Measurements from ENCODE around the gene C11orf97.

GRCh38 chr11:94481342-94481741 lies 30.9 kb upstream of the C11orf97 start:
- TF ChIP-seq, protein P1, sequence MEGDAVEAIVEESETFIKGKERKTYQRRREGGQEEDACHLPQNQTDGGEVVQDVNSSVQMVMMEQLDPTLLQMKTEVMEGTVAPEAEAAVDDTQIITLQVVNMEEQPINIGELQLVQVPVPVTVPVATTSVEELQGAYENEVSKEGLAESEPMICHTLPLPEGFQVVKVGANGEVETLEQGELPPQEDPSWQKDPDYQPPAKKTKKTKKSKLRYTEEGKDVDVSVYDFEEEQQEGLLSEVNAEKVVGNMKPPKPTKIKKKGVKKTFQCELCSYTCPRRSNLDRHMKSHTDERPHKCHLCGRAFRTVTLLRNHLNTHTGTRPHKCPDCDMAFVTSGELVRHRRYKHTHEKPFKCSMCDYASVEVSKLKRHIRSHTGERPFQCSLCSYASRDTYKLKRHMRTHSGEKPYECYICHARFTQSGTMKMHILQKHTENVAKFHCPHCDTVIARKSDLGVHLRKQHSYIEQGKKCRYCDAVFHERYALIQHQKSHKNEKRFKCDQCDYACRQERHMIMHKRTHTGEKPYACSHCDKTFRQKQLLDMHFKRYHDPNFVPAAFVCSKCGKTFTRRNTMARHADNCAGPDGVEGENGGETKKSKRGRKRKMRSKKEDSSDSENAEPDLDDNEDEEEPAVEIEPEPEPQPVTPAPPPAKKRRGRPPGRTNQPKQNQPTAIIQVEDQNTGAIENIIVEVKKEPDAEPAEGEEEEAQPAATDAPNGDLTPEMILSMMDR (IDR thresholded peaks at IDR 0.05 in 8 of 11, conservative IDR thresholded peaks at IDR 0.05 in 3 of 11) = no peak
- TF ChIP-seq POLR2A (IDR thresholded peaks at IDR 0.05) = no peak

Measured in spleen (tissue), 7 donors.